Kidney capillary endothelial cell (primary cell): ENCODE data around the gene MSLN.
"Not testable (repeated sequence)": the region's sequence is repeated elsewhere in the genome, so short reads cannot be mapped to it uniquely, and the experiment has no call there.

Experiments used
- DNase-seq: peaks from one replicate; pipeline ENCODE4 v3.0.0-alpha.2; 2018; ENCODE audit warnings: low spot score

Gene MSLN

GRCh38 chr16:760065-760464 lies 469 bp upstream of the MSLN start:
- DNase-seq = no peak

- no peak for DNase-seq
Measured at GRCh38 chr16:761625-762513, 1.3 kb downstream of the MSLN start.

- no peak for DNase-seq
Measured at GRCh38 chr16:762595-763268, 2.2 kb downstream of the MSLN start.

GRCh38 chr16:763369-764183 lies 3.0 kb downstream of the MSLN start:
- DNase-seq = no peak

- DNase-seq = no peak
Measured at GRCh38 chr16:764184-764750, 3.7 kb downstream of the MSLN start.

GRCh38 chr16:764848-765487 lies 4.4 kb downstream of the MSLN start:
- DNase-seq = no peak

- no peak for DNase-seq
Measured at GRCh38 chr16:765488-765865, 4.9 kb downstream of the MSLN start.

- no peak for DNase-seq
Measured at GRCh38 chr16:766008-766819, 5.7 kb downstream of the MSLN start.

- no peak for DNase-seq
Measured at GRCh38 chr16:766820-767640, 6.5 kb downstream of the MSLN start.

- no peak for DNase-seq
Measured at GRCh38 chr16:767743-768235, 7.3 kb downstream of the MSLN start.

GRCh38 chr16:768428-768827 lies 7.9 kb downstream of the MSLN start:
- DNase-seq = no peak

- no peak for DNase-seq
Measured at GRCh38 chr16:769184-769784, 8.8 kb downstream of the MSLN start.

- no peak for DNase-seq
Measured at GRCh38 chr16:769934-770333, 9.4 kb downstream of the MSLN start.

GRCh38 chr16:770411-770810 lies 9.9 kb downstream of the MSLN start:
- no peak for DNase-seq

GRCh38 chr16:772959-773358 lies 12.4 kb downstream of the MSLN start:
- no peak for DNase-seq

GRCh38 chr16:774086-775001 lies 13.8 kb downstream of the MSLN start:
- no peak for DNase-seq

- DNase-seq = no peak
Measured at GRCh38 chr16:775236-775796, 14.8 kb downstream of the MSLN start.

- not testable (repeated sequence) for DNase-seq
Measured at GRCh38 chr16:776298-776697, 15.8 kb downstream of the MSLN start.
